Trophoblast cell (in vitro differentiated cells and primary cell): ENCODE results near the gene OR8G5.

ENCODE experiments used
- DNase-seq, 2 donors: peaks; one replicate each; pipeline ENCODE4 v3.0.0-alpha.2; 2016
- H2AFZ ChIP-seq: 2 replicates; pipeline ENCODE4 v1.6.1; 2013; ENCODE audit warnings: low read length, moderate library complexity, mild to moderate bottlenecking; ENCODE audit not compliant: insufficient read depth, poor library complexity
- H2AK5ac ChIP-seq: 2 replicates; pipeline ENCODE4 v1.6.1; 2013; ENCODE audit warnings: mild to moderate bottlenecking, low read length
- H2BK120ac ChIP-seq: 2 replicates; pipeline ENCODE4 v1.6.1; 2013; ENCODE audit warnings: low read length, mild to moderate bottlenecking, moderate library complexity; ENCODE audit not compliant: insufficient read depth, poor library complexity
- H2BK12ac ChIP-seq: 2 replicates; pipeline ENCODE4 v1.6.1; 2013; ENCODE audit warnings: mild to moderate bottlenecking, low read length, moderate library complexity
- H2BK5ac ChIP-seq: 2 replicates; pipeline ENCODE4 v1.6.1; 2013; ENCODE audit warnings: low read length, low read depth, moderate library complexity, mild to moderate bottlenecking; ENCODE audit not compliant: poor library complexity
- H3K14ac ChIP-seq: 2 replicates; pipeline ENCODE4 v1.6.1; 2013; ENCODE audit warnings: mild to moderate bottlenecking, low read length
- H3K18ac ChIP-seq: 2 replicates; pipeline ENCODE4 v1.6.1; 2013; ENCODE audit warnings: mild to moderate bottlenecking, low read length
- H3K23ac ChIP-seq: 2 replicates; pipeline ENCODE4 v1.6.1; 2013; ENCODE audit warnings: low read length
- H3K27ac ChIP-seq: 2 replicates; pipeline ENCODE4 v1.5.1; 2013; ENCODE audit warnings: low read depth, mild to moderate bottlenecking, inconsistent platforms, low read length, moderate library complexity
- H3K27me3 ChIP-seq: 2 replicates; pipeline ENCODE4 v1.6.1; 2013; ENCODE audit warnings: inconsistent platforms, mild to moderate bottlenecking, low read length, moderate library complexity; ENCODE audit not compliant: insufficient read depth
- H3K36me3 ChIP-seq, 2 experiments: 1 replicate in 1 of 2; 2 replicates in 1 of 2; pipeline ENCODE4 v1.6.1; 2013; ENCODE audit warnings: low read length in 2 of 2, mild to moderate bottlenecking in 2 of 2, moderate library complexity in 1 of 2; ENCODE audit not compliant: insufficient read depth in 2 of 2, control insufficient read depth in 1 of 2
- H3K4ac ChIP-seq: 2 replicates; pipeline ENCODE4 v1.6.1; 2013; ENCODE audit warnings: low read depth, mild to moderate bottlenecking, low read length, moderate library complexity
- H3K4me1 ChIP-seq, 2 experiments: 1 replicate in 1 of 2; 2 replicates in 1 of 2; pipeline ENCODE4 v1.6.1; 2013; ENCODE audit warnings: low read length in 2 of 2, mild to moderate bottlenecking in 2 of 2, moderate library complexity in 1 of 2; ENCODE audit not compliant: insufficient read depth in 2 of 2, control insufficient read depth in 1 of 2
- H3K4me2 ChIP-seq: 2 replicates; pipeline ENCODE4 v1.6.1; 2013; ENCODE audit warnings: inconsistent platforms, mild to moderate bottlenecking, low read length, moderate library complexity
- H3K4me3 ChIP-seq: 2 replicates; pipeline ENCODE4 v1.5.1; 2013; ENCODE audit warnings: mild to moderate bottlenecking, low read depth, low read length, inconsistent platforms
- H3K79me1 ChIP-seq: one replicate; pipeline ENCODE4 v1.6.1; 2013; ENCODE audit warnings: low read length
- H3K79me2 ChIP-seq: 2 replicates; pipeline ENCODE4 v1.6.1; 2013; ENCODE audit warnings: low read length, mild to moderate bottlenecking; ENCODE audit not compliant: control insufficient read depth, insufficient read depth, poor library complexity
- H3K9ac ChIP-seq: 2 replicates; pipeline ENCODE4 v1.6.1; 2013; ENCODE audit warnings: mild to moderate bottlenecking, low read length
- H3K9me3 ChIP-seq: 2 replicates; pipeline ENCODE4 v1.6.1; 2013; ENCODE audit warnings: low read depth, mild to moderate bottlenecking, control low read depth, inconsistent platforms, low read length; ENCODE audit not compliant: insufficient read depth
- H4K12ac ChIP-seq: 2 replicates; pipeline ENCODE4 v1.6.1; 2013; ENCODE audit warnings: low read depth, mild to moderate bottlenecking, low read length, moderate library complexity
- H4K8ac ChIP-seq: 2 replicates; pipeline ENCODE4 v1.6.1; 2013; ENCODE audit warnings: low read depth, mild to moderate bottlenecking, low read length, moderate library complexity
- H4K91ac ChIP-seq: one replicate; pipeline ENCODE4 v1.6.1; 2013; ENCODE audit warnings: low read depth, mild to moderate bottlenecking, low read length, moderate library complexity
- WGBS: extraction: QIAGEN DNeasy Blood & Tissue Kit; methylation state at CpG from one replicate; pipeline ENCODE4 v1.1.7; 2013; ENCODE audit warnings: missing lambda C conversion rate; ENCODE audit not compliant: insufficient read length, insufficient coverage; ENCODE audit errors: extremely low coverage; 5-methylcytosine and 5-hydroxymethylcytosine counted together

The OR8G5 gene

DNA sequence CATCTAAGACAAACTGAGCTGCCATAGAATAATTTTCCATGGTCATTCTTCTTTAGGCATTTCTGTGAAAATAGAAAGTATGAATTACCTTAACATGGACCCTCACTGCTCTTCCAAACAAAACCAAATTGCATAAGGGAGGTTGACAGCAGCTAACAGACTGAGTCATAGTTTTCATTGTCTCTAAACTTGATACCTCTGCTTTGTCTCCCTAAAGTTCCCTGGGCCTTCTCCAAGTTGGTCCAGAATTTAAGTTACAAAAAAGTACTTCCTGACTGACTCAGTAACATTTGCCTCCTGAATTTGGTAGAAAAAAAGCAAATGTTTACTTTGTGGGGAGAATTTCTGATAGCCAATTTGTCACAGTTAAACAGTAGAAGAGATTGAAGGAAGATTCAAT is 54.5 kb downstream of the OR8G5 start:
- H2AK5ac ChIP-seq = no peak overlapping the region

GRCh38 chr11:124311269-124311668 is 55.1 kb downstream of the OR8G5 start:
- no peak overlapping the region for H4K8ac ChIP-seq
- no peak overlapping the region for H3K14ac ChIP-seq
- H3K4me1 ChIP-seq = no peaks in the 10 kb centered on the region
- no peaks in the 10 kb centered on the region for H3K36me3 ChIP-seq
- no peak overlapping the region for H3K23ac ChIP-seq
- no peak overlapping the region for H3K18ac ChIP-seq
- H2BK12ac ChIP-seq = no peak overlapping the region
- H3K27me3 ChIP-seq = no peaks in the 10 kb centered on the region
- H3K9ac ChIP-seq = no peak overlapping the region
- no peaks in the 10 kb centered on the region for H3K9me3 ChIP-seq
- no peaks in the 10 kb centered on the region for H3K79me1 ChIP-seq
- no peak overlapping the region for H2BK120ac ChIP-seq
- no peak overlapping the region for H4K91ac ChIP-seq
- no peak overlapping the region for H3K4ac ChIP-seq
- no peak overlapping the region for H2BK5ac ChIP-seq
- no peak overlapping the region for H3K27ac ChIP-seq
- DNase-seq = no peak
- no peak overlapping the region for H2AK5ac ChIP-seq
- H3K4me3 ChIP-seq = no peak overlapping the region
- H3K79me2 ChIP-seq = no peaks in the 10 kb centered on the region
- no peak overlapping the region for H4K12ac ChIP-seq
- no peak overlapping the region for H2AFZ ChIP-seq
- H3K4me2 ChIP-seq = no peak overlapping the region
- WGBS = no CpG with 5 or more reads among the region's 5 CpGs

More for the DNA sequence above, 54.5 kb downstream of the OR8G5 start:
- no peaks in the 10 kb centered on the region for H3K4me1 ChIP-seq
- H4K8ac ChIP-seq = no peak overlapping the region
- no peak overlapping the region for H2BK5ac ChIP-seq
- no peak overlapping the region for H3K4me2 ChIP-seq
- H3K18ac ChIP-seq = no peak overlapping the region
- no peak overlapping the region for H3K14ac ChIP-seq
- H3K27ac ChIP-seq = no peak overlapping the region
- no peak overlapping the region for H3K23ac ChIP-seq
- no peak overlapping the region for H2BK120ac ChIP-seq
- no peak for DNase-seq
- H3K4me3 ChIP-seq = no peak overlapping the region
- no peak overlapping the region for H3K4ac ChIP-seq
- no peaks in the 10 kb centered on the region for H3K79me1 ChIP-seq
- H4K91ac ChIP-seq = no peak overlapping the region
- no peaks in the 10 kb centered on the region for H3K36me3 ChIP-seq
- no peaks in the 10 kb centered on the region for H3K79me2 ChIP-seq
- no peaks in the 10 kb centered on the region for H3K9me3 ChIP-seq
- H3K9ac ChIP-seq = no peak overlapping the region
- H3K27me3 ChIP-seq = no peaks in the 10 kb centered on the region
- no peak overlapping the region for H4K12ac ChIP-seq
- no peak overlapping the region for H2BK12ac ChIP-seq
- no peak overlapping the region for H2AFZ ChIP-seq

- no peak for DNase-seq
- H3K4ac ChIP-seq = no peak overlapping the region
- no peak overlapping the region for H2BK120ac ChIP-seq
- no peak overlapping the region for H4K8ac ChIP-seq
- H3K9ac ChIP-seq = no peak overlapping the region
- no peak overlapping the region for H2BK5ac ChIP-seq
- no peak overlapping the region for H4K91ac ChIP-seq
- no peaks in the 10 kb centered on the region for H3K79me2 ChIP-seq
- H3K9me3 ChIP-seq = no peaks in the 10 kb centered on the region
- H3K4me3 ChIP-seq = no peak overlapping the region
- no peak overlapping the region for H2AFZ ChIP-seq
- H3K36me3 ChIP-seq = no peaks in the 10 kb centered on the region
- no peak overlapping the region for H3K23ac ChIP-seq
- no peaks in the 10 kb centered on the region for H3K4me1 ChIP-seq
- no peak overlapping the region for H3K18ac ChIP-seq
- H3K4me2 ChIP-seq = no peak overlapping the region
- no peak overlapping the region for H2AK5ac ChIP-seq
- H3K27ac ChIP-seq = no peak overlapping the region
- H3K14ac ChIP-seq = no peak overlapping the region
- no peaks in the 10 kb centered on the region for H3K27me3 ChIP-seq
- no peak overlapping the region for H4K12ac ChIP-seq
- no peaks in the 10 kb centered on the region for H3K79me1 ChIP-seq
- no peak overlapping the region for H2BK12ac ChIP-seq
Observed at GRCh38 chr11:124311670-124312069, 55.5 kb downstream of the OR8G5 start.

DNA sequence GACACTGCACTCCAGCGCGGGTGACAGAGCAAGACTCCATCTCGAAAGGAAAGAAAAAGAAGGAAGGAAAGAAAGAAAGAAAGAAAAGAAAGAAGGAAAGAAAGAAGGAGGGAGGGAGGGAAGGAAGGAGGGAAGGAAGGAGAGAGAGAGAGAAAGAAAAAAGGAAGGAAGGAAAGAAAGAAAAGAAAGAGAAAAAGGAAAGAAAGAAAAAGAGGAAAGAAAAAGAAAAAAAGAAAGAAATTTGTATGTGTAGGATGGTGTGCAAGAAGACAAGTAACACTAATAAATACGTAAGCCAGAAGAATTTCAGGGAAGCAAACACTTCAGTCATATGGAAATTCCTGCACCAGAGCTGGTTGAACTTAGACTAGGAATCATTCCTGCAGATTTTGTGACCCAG is 57.0 kb downstream of the OR8G5 start:
- Histone ChIP-seq H3K79me2 (no peaks in the 10 kb centered on the region), H3K9ac (no peak overlapping the region), H3K4me1 (no peaks in the 10 kb centered on the region), H2BK120ac (no peak overlapping the region), H3K27ac (no peak overlapping the region), H2BK12ac (no peak overlapping the region), H3K23ac (no peak overlapping the region), H4K8ac (no peak overlapping the region), H3K9me3 (no peaks in the 10 kb centered on the region), H3K4me3 (no peak overlapping the region), H3K4ac (no peak overlapping the region), H2AFZ (no peak overlapping the region), H3K79me1 (no peaks in the 10 kb centered on the region), H3K18ac (no peak overlapping the region), H3K14ac (no peak overlapping the region), H4K12ac (no peak overlapping the region), H2BK5ac (no peak overlapping the region), H2AK5ac (no peak overlapping the region), H3K4me2 (no peak overlapping the region), H3K27me3 (no peaks in the 10 kb centered on the region), H3K36me3 (no peaks in the 10 kb centered on the region), H4K91ac (no peak overlapping the region)
- no peak for DNase-seq
- WGBS = no CpG with 5 or more reads among the region's 4 CpGs

DNA sequence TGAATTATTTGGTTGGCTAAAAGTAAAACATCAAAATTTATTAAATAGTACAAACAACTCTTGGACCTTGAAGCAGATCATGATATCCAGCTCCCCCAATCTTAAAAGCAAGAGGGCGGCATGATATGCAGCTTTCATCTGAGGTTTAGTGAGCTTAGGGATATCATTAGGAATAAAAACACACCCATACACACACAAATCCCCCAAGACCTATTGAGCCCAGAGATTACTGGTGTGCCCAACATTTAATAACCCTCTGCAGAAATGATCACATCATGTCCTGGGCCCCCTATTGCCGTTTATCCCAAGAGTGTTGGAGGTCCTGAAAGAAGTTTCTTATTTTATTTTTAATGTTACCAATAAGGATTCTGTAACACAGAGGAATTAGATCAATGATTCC is 57.7 kb downstream of the OR8G5 start, which contains the start of gene OR8D1:
Gene OR8D1, minus strand, starts transcription at position 101 of the 400 bp plus-strand sequence. CDS start 3,183 bp downstream, outside the sequence.
- H3K14ac ChIP-seq = no peak within 1 kb of the TSS
- H3K79me2 ChIP-seq = no peaks in the 10 kb centered on the region
- H3K27me3 ChIP-seq = no peaks in the 10 kb centered on the region
- H3K23ac ChIP-seq = no peak within 1 kb of the TSS
- no peak within 1 kb of the TSS for H4K91ac ChIP-seq
- no peaks in the 10 kb centered on the region for H3K36me3 ChIP-seq
- no peak within 1 kb of the TSS for H2AK5ac ChIP-seq
- no peaks in the 10 kb centered on the region for H3K79me1 ChIP-seq
- H2BK12ac ChIP-seq = no peak within 1 kb of the TSS
- no peak within 1 kb of the TSS for H2BK120ac ChIP-seq
- WGBS = no CpG with 5 or more reads among the region's 2 CpGs
- DNase-seq = no peak
- no peak within 1 kb of the TSS for H4K8ac ChIP-seq
- no peak within 1 kb of the TSS for H3K9ac ChIP-seq
- no peak within 1 kb of the TSS for H3K4me2 ChIP-seq
- no peak within 1 kb of the TSS for H4K12ac ChIP-seq
- no peak within 1 kb of the TSS for H3K4ac ChIP-seq
- H2AFZ ChIP-seq = no peak within 1 kb of the TSS
- no peak within 1 kb of the TSS for H3K4me3 ChIP-seq
- no peaks in the 10 kb centered on the region for H3K4me1 ChIP-seq
- no peak within 1 kb of the TSS for H2BK5ac ChIP-seq
- H3K27ac ChIP-seq = no peak within 1 kb of the TSS
- no peaks in the 10 kb centered on the region for H3K9me3 ChIP-seq
- no peak within 1 kb of the TSS for H3K18ac ChIP-seq
